K562 (cell line): ENCODE data around the gene CEP128. TPM values are rescaled to one million over a fixed set of nuclear protein-coding genes. Genes with fewer than 3 reads are reported as not detected.

Source experiments
- ATAC-seq: fragments of 200-7000 bp; cut with Tn5 transposase; 3 replicates; pipeline ENCODE4 v1.9.1; 2020; ENCODE audit warnings: moderate library complexity
- BruUV-seq: library from RNA; stranded (reverse); fragments of 400-500 nt; replicated peaks from 2 replicates; lab custom pipeline; 2021; lab: Mats Ljungman, UMichigan
- CTCF ChIA-PET: fragments of 300-600 bp; formaldehyde crosslinking; extraction: SDS; loops from one replicate; lab custom pipeline; 2021; ENCODE audit warnings: low intra/inter-chr PET ratio; lab: Yijun Ruan, JAX
- POLR2A ChIA-PET: fragments of 300-600, 350-650 bp; sonication (Branson Sonifier 250); formaldehyde crosslinking; extraction: SDS; loops from one replicate; lab custom pipeline; 2021; ENCODE audit warnings: antibody characterized with exemption, inconsistent platforms; lab: Yijun Ruan, JAX
- DNase-seq, 4 experiments: peaks; one replicate each; pipeline versions ENCODE4 v3.0.0 to v3.0.0-alpha.2; 2011 to 2018; ENCODE audit warnings: low spot score in 3 of 4, mixed read lengths in 3 of 4; ENCODE audit errors: extremely low read depth in 1 of 4
- FAIRE-seq: peaks from 2 replicates; lab custom pipeline; 2011; peaks lifted over from hg19 to GRCh38; lab: Jason Lieb, UNC
- H2AFZ ChIP-seq: 2 replicates; pipeline ENCODE4 v1.6.0; 2011; ENCODE audit warnings: low read depth, low read length, control low read depth, inconsistent platforms
- H3K27ac ChIP-seq: fragments of 200-600 bp; 3 replicates; pipeline ENCODE4 v1.8.0; 2011; ENCODE audit warnings: low read depth, mild to moderate bottlenecking, control low read depth, inconsistent platforms, low read length, moderate library complexity, mixed read lengths; ENCODE audit errors: extremely low read depth
- H3K27me3 ChIP-seq, 2 experiments: fragments of 300-600 bp in 1 of 2; 2 replicates in 1 of 2; 3 replicates in 1 of 2; pipeline versions ENCODE4 v1.6.0 to v1.8.0; 2011; ENCODE audit warnings: inconsistent platforms in 2 of 2, low read length in 2 of 2, mild to moderate bottlenecking in 1 of 2, mixed read lengths in 1 of 2, moderate library complexity in 1 of 2; ENCODE audit not compliant: control insufficient read depth in 2 of 2, insufficient read depth in 2 of 2
- H3K36me3 ChIP-seq: fragments of 300-600 bp; 3 replicates; pipeline ENCODE4 v1.8.0; 2011; ENCODE audit warnings: mild to moderate bottlenecking, low read length, inconsistent platforms; ENCODE audit not compliant: control insufficient read depth, insufficient read depth
- H3K4me1 ChIP-seq, 2 experiments: fragments of 200-600 bp in 1 of 2; replicated peaks in 1 of 2; 2 replicates in 1 of 2; 3 replicates in 1 of 2; pipeline versions ENCODE4 v1.5.1 to v1.8.0; 2011; ENCODE audit warnings: inconsistent platforms in 2 of 2, low read length in 2 of 2, mild to moderate bottlenecking in 1 of 2, mixed read lengths in 1 of 2, moderate library complexity in 1 of 2; ENCODE audit not compliant: control insufficient read depth in 2 of 2, insufficient read depth in 2 of 2
- H3K4me2 ChIP-seq: 2 replicates; pipeline ENCODE4 v1.6.1; 2011; ENCODE audit warnings: low read length, control low read depth, inconsistent platforms, mixed read lengths; ENCODE audit not compliant: insufficient read depth
- H3K4me3 ChIP-seq: fragments of 200-600 bp; sonication (generic), shearing (Covaris generic); 2 replicates; pipeline ENCODE4 v1.5.1; 2016; ENCODE audit warnings: control low read depth, inconsistent platforms
- H3K79me2 ChIP-seq: fragments of 200-600 bp; 3 replicates; pipeline ENCODE4 v1.8.0; 2011; ENCODE audit warnings: low read length, inconsistent platforms; ENCODE audit not compliant: control insufficient read depth, insufficient read depth
- H3K9ac ChIP-seq, 2 experiments: 2 replicates each; pipeline versions ENCODE4 v1.6.0 to v1.6.1; 2011; ENCODE audit warnings: low read depth in 2 of 2, low read length in 2 of 2, control low read depth in 1 of 2, inconsistent platforms in 1 of 2, mild to moderate bottlenecking in 1 of 2, mixed read lengths in 1 of 2; ENCODE audit not compliant: insufficient read depth in 1 of 2
- H3K9me1 ChIP-seq: one replicate; pipeline ENCODE4 v1.6.0; 2011; ENCODE audit warnings: inconsistent platforms, mild to moderate bottlenecking, low read length, moderate library complexity; ENCODE audit not compliant: control insufficient read depth, insufficient read depth
- H3K9me3 ChIP-seq: replicated peaks from 2 replicates; pipeline ENCODE4 v1.5.1; 2011; ENCODE audit warnings: low read depth, low read length, inconsistent platforms; ENCODE audit not compliant: control insufficient read depth, insufficient read depth
- H4K20me1 ChIP-seq: replicated peaks from 2 replicates; pipeline ENCODE4 v1.6.1; 2011; ENCODE audit warnings: low read length, inconsistent platforms, mixed read lengths; ENCODE audit not compliant: control insufficient read depth, insufficient read depth
- DNMT1 ChIP-seq: fragments of 450-650 bp; IDR thresholded peaks from 2 replicates; pipeline ENCODE4 v1.6.1; 2016; ENCODE audit warnings: antibody characterized with exemption, mild to moderate bottlenecking
- E2F3 ChIP-seq: fragments of 250-450 bp; sonication (Bioruptor Pico); IDR thresholded peaks from 2 replicates; pipeline ENCODE4 v1.4.0; 2020; ENCODE audit warnings: mild to moderate bottlenecking
- FOXA3 ChIP-seq, 2 experiments: fragments of 450-650 bp in 1 of 2; sonication (generic) in 1 of 2; formaldehyde crosslinking; IDR thresholded peaks in 1 of 2; conservative IDR thresholded peaks in 1 of 2; 2 replicates each; pipeline versions ENCODE4 v1.4.0 to v1.8.0; 2020 to 2022; ENCODE audit warnings: mild to moderate bottlenecking in 2 of 2, missing genetic modification reagents in 1 of 2
- GABPB1 ChIP-seq: sonication (generic); formaldehyde crosslinking; IDR thresholded peaks from 2 replicates; pipeline ENCODE4 v1.8.0; 2022; ENCODE audit warnings: mild to moderate bottlenecking, missing genetic modification reagents
- KHSRP ChIP-seq: fragments of 450-650 bp; IDR thresholded peaks from 2 replicates; pipeline ENCODE4 v1.6.1; 2017
- MAZ ChIP-seq, 2 experiments: fragments of 450-650 bp in 1 of 2; sonication (generic) in 1 of 2; formaldehyde crosslinking; IDR thresholded peaks in 1 of 2; conservative IDR thresholded peaks in 1 of 2; 2 replicates each; pipeline versions ENCODE4 v1.4.0 to v1.5.0; 2020; ENCODE audit warnings: mild to moderate bottlenecking in 1 of 2, missing genetic modification reagents in 1 of 2
- NONO ChIP-seq, 2 experiments: fragments of 200-400 bp in 1 of 2; fragments of 450-650 bp in 1 of 2; formaldehyde crosslinking in 1 of 2; IDR thresholded peaks; 2 replicates each; pipeline ENCODE4 v1.6.1; 2017; ENCODE audit warnings: low read depth in 2 of 2, mild to moderate bottlenecking in 2 of 2, moderate library complexity in 2 of 2, low read length in 1 of 2
- PTRF ChIP-seq: fragments of 450-650 bp; IDR thresholded peaks from 2 replicates; pipeline ENCODE4 v1.6.1; 2016; ENCODE audit warnings: mild to moderate bottlenecking, missing genetic modification characterization, missing compliant biosample characterization
- SRSF3 ChIP-seq: fragments of 200-400 bp; formaldehyde crosslinking; IDR thresholded peaks from 2 replicates; pipeline ENCODE4 v1.6.1; 2016; ENCODE audit warnings: mild to moderate bottlenecking, low read length, moderate library complexity; ENCODE audit not compliant: insufficient read depth
- WGBS: fragments of 100-300 bp; shearing (Covaris generic); methylation state at CpG from one replicate; pipeline ENCODE4 v1.1.6; 2016; ENCODE audit warnings: low coverage, mixed read lengths; ENCODE audit not compliant: insufficient coverage; ENCODE audit errors: missing lambda C conversion rate; 5-methylcytosine and 5-hydroxymethylcytosine counted together
- in situ Hi-C: fragments of 300-500 bp; cut with MboI; formaldehyde crosslinking; loops from 4 replicates; pipeline ENCODE4 v1.15.0; 2018; ENCODE audit warnings: inconsistent platforms, mixed read lengths
- intact Hi-C: fragments of 100-400 bp; cut with micrococcal nuclease; formaldehyde crosslinking; loops from 2 replicates; pipeline ENCODE4 v1.14.2; 2022
- polyA plus RNA-seq, 8 experiments: library from polyadenylated mRNA; depleted of rRNA in 4 of 8; stranded (reverse) in 5 of 8; unstranded in 3 of 8; fragments of >200 nt; fragmentation: Nextera tagmentation in 2 of 8; fragmentation: Illumina TruSeq in 1 of 8; extraction: Ambion mirVana in 2 of 8; extraction: Trizol in 1 of 8; gene quantifications; 2 replicates each; pipeline versions ENCODE4 v1.2.1 to v1.2.3, GENCODE V29; 2011 to 2014; ENCODE audit warnings: inconsistent platforms in 1 of 8, missing spikeins in 1 of 8
- total RNA-seq, 7 experiments: library from RNA; depleted of rRNA in 6 of 7; stranded (reverse); fragments of >200 nt in 6 of 7; fragmentation: Illumina TruSeq in 2 of 7; extraction: Trizol in 2 of 7; gene quantifications; 2 replicates each; pipeline versions ENCODE4 v1.2.1 to v1.2.3, GENCODE V29; 2011 to 2021; ENCODE audit warnings: low replicate concordance in 1 of 7
- TF ChIP-seq, protein P1 (sequence below): IDR thresholded peaks from 3 replicates; pipeline ENCODE4 v1.6.1; 2011; ENCODE audit warnings: borderline replicate concordance, mild to moderate bottlenecking, moderate library complexity; ENCODE audit not compliant: insufficient read length; ENCODE audit errors: extremely low read depth

CEP128 gene
- total and polyA plus RNA-seq, 9 of the 15 experiments (the other 6 are each of a cell fraction or from before 2014, with no cell fraction given): 2.3 to 9.2 (median 4.6) TPM

DNA sequence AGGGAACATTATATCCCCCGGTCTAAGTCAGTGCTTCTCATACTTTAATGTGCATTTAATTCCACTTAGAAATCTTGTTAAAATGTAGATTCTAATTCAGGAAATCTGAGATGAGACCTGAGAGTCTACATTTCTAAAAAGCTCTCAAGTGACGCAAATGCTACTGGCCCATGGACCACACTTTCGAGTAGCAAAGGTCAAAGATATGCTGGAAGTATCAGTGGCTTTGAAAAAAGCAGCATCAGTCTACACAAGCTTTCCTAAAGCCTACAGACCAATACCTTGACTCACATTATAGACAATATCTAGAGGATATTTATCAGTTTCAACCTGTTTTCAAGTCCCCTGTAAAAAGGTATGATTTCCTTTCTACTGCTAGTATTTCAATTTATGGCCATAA is 248.6 kb downstream of the CEP128 start:
- DNase-seq (no peak), FAIRE-seq (no peak), ATAC-seq (no peak)
- no peak overlapping the region for H3K9ac ChIP-seq
- ChIA-PET CTCF (no interaction called here), POLR2A (no interaction called here)
- no peaks in the 10 kb centered on the region for H3K4me1 ChIP-seq
- intact Hi-C loops: no loop called here
- no TSS peak for BruUV-seq
- H3K79me2 ChIP-seq: no peaks in the 10 kb centered on the region
- H3K4me3 ChIP-seq: no peak overlapping the region
- no peaks in the 10 kb centered on the region for H3K9me1 ChIP-seq
- TF ChIP-seq GABPB1 (CRISPR knock-in tag) (no peak), FOXA3 (CRISPR knock-in tag; conservative IDR thresholded peaks at IDR 0.05 in 1 of 2, IDR thresholded peaks at IDR 0.05 in 1 of 2) (no peak), DNMT1 (no peak), PTRF (tag) (no peak), MAZ (CRISPR knock-in tag; conservative IDR thresholded peaks at IDR 0.05 in 1 of 2, IDR thresholded peaks at IDR 0.05 in 1 of 2) (no peak), NONO (IDR thresholded peaks at IDR 0.05; ENCODE audit: low read depth in 2 of 2, low read length in 1 of 2) (no peak), SRSF3 (no peak), E2F3 (no peak), KHSRP (no peak)
- TF ChIP-seq, protein P1, sequence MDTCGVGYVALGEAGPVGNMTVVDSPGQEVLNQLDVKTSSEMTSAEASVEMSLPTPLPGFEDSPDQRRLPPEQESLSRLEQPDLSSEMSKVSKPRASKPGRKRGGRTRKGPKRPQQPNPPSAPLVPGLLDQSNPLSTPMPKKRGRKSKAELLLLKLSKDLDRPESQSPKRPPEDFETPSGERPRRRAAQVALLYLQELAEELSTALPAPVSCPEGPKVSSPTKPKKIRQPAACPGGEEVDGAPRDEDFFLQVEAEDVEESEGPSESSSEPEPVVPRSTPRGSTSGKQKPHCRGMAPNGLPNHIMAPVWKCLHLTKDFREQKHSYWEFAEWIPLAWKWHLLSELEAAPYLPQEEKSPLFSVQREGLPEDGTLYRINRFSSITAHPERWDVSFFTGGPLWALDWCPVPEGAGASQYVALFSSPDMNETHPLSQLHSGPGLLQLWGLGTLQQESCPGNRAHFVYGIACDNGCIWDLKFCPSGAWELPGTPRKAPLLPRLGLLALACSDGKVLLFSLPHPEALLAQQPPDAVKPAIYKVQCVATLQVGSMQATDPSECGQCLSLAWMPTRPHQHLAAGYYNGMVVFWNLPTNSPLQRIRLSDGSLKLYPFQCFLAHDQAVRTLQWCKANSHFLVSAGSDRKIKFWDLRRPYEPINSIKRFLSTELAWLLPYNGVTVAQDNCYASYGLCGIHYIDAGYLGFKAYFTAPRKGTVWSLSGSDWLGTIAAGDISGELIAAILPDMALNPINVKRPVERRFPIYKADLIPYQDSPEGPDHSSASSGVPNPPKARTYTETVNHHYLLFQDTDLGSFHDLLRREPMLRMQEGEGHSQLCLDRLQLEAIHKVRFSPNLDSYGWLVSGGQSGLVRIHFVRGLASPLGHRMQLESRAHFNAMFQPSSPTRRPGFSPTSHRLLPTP: no peak
- H3K36me3 ChIP-seq: no peaks in the 10 kb centered on the region
- no peaks in the 10 kb centered on the region for H4K20me1 ChIP-seq
- H3K27me3 ChIP-seq: no peaks in the 10 kb centered on the region
- in situ Hi-C loops: no loop called here
- no peak overlapping the region for H3K4me2 ChIP-seq
- H2AFZ ChIP-seq: no peak overlapping the region
- no peak overlapping the region for H3K27ac ChIP-seq
- H3K9me3 ChIP-seq: no peaks in the 10 kb centered on the region
- 6% methylated on average over 3 of the region's 3 CpGs for WGBS
